M059J (cell line): Measurements from ENCODE around the gene AURKB. TPM values are rescaled to one million over a fixed set of nuclear protein-coding genes. Genes with fewer than 3 reads are reported as not detected.
"Not testable (repeated sequence)": the region's sequence is repeated elsewhere in the genome, so short reads cannot be mapped to it uniquely, and the experiment has no call there.

Source experiments
- DNase-seq: peaks from one replicate; pipeline ENCODE4 v3.0.0-alpha.2; 2012; ENCODE audit warnings: low read depth
- total RNA-seq: library from RNA; depleted of rRNA; stranded (reverse); fragments of >200 nt; shearing (Covaris generic); gene quantifications from 2 replicates; pipeline ENCODE4 v1.2.3, GENCODE V29; 2014

AURKB gene
- total RNA-seq, 1 experiment from 2014 or later, result 123 TPM

GRCh38 chr17:8225813-8226535, 15.6 kb upstream of the AURKB start:
- peak; percentile 84 for DNase-seq

- DNase-seq, result no peak
These were observed 14.8 kb upstream of the AURKB start for GRCh38 chr17:8224891-8225812.

GRCh38 chr17:8223356-8224126, 13.2 kb upstream of the AURKB start:
- DNase-seq, result peak; percentile 69

DNA sequence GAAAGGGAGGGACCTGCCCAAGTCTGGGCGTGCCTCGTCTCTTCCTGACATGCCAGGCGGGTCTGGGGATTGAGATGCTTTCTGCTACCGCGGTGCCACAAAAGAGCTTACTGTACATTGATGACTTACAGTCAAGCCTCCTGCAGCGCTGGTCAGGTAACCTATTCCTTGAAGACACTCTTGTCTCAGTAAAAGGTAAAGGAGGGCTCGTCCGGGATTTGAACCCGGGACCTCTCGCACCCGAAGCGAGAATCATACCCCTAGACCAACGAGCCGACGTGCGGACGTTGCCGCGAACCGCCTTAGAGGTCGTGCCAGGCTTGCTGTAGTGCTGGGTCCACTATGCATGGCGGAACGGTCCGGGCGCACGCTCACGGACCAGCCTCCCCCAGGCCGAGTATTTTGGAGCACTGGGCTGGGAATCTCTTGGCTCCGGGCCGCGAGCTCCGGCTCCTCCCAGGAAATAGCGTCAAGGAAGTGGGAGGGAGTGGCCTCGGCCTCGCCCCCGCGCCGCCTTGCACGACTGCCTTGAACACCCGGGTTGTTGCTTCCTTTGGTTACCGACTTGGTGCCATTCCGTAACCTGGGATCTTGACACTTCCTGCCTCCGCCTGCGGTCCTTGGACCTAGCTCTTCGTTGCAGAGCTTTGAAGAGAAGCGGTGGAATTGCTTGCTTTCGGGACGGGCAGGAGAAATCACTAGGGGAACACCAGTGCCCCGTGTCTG, 12.4 kb upstream of the AURKB start:
- peak; percentile 94 for DNase-seq

- DNase-seq, result no peak
These were observed 11.9 kb upstream of the AURKB start for GRCh38 chr17:8222380-8222629.

GRCh38 chr17:8221663-8222379, 11.4 kb upstream of the AURKB start:
- DNase-seq, result peak; percentile 87

DNA sequence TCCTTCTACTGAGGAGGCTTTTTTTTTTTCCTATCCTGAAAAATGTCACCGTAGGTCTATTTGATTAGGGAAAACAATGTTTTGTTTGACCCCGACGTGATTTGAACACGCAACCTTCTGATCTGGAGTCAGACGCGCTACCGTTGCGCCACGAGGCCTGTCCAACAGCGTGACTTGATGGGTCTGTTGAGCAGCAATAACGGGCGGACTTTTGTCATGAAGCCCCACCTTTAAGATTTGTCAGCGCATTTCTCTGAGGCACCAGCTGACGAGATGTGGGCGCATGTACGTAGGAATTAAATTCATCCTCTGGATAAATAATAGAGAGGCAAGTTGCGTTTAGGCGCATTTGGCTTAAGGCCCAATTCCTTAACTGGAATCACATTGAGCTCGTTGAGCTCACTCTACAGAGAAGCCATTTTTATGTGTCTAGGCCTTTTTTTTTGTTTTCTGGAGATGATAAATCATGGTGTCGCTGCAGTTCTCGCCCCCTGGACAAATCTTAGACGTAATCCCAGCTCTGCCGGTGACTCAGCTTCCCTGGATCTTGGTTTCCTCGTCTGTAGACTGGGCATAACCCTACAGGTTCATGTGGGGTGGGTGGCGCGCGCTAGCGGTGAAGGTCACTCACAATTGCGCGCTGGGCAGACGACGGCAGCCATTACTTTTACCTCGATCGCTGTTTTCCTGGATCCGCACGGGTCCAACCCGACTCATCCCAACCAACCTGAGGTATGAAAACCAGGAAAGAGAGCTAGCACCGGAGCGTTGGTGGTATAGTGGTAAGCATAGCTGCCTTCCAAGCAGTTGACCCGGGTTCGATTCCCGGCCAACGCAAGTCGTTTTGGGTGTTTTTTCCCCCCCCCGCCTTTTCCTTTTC, 10.6 kb upstream of the AURKB start:
- peak; percentile 89 for DNase-seq

- DNase-seq, result not testable (repeated sequence)
These were observed 3.6 kb upstream of the AURKB start for GRCh38 chr17:8214000-8214399.

DNA sequence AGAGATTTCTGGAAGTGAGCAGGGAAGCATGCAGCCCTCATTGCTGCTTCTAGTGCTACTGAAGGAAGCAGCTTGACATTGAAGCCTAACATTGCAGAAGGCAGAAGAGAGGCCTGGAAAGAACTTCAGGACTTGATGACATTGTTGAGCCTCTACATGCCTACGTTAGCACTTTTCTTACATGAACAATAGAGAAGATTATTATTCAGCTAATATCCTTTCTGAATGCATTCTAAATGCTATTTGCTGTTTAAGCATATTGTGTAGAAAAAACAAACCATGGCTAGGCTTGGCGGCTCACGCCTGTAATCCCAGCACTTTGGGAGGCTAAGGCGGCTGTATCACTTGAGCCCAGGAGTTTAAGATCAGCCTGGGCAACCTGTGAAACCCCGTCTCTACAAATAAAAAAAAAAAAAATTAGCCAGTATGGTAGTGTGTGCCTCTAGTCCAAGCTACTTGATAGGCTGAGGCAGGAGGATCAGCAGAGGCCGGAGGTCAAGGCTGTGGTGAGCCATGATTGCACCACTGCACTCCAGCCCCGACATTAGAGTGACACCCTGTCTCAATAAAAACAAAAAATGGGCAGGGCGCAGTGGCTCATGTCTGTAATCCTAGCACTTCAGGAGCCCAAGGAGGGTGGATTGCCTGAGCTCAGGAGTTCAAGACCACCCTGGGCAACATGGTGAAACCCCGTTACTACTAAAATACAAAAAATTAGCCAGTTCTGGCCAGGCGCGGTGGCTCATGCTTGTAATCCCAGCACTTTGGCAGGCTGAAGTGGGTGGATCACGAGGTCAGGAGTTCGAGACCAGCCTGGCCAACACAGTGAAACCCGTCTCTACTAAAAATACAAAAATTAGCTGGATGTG, 2.2 kb upstream of the AURKB start:
- DNase-seq, result peak; percentile 52

GRCh38 chr17:8210761-8211458, 535 bp upstream of the AURKB start:
- no peak for DNase-seq

DNA sequence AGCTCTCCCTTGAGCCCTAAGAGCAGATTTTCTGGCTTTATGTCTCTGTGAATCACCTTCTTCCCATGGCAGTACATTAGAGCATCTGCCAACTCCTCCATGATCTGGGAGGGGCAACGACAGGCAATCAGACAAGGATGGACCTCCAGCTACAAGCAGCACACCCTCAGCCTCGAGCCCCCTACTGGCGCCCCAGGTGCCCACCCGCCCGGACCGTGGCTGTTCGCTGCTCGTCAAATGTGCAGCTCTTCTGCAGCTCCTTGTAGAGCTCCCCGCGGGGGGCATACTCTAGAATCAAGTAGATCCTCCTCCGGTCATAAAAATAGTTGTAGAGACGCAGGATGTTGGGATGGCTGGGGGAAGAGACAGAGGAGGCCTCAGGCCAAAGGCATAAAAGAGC, 3.8 kb downstream of the AURKB start:
- DNase-seq, result no peak

DNA sequence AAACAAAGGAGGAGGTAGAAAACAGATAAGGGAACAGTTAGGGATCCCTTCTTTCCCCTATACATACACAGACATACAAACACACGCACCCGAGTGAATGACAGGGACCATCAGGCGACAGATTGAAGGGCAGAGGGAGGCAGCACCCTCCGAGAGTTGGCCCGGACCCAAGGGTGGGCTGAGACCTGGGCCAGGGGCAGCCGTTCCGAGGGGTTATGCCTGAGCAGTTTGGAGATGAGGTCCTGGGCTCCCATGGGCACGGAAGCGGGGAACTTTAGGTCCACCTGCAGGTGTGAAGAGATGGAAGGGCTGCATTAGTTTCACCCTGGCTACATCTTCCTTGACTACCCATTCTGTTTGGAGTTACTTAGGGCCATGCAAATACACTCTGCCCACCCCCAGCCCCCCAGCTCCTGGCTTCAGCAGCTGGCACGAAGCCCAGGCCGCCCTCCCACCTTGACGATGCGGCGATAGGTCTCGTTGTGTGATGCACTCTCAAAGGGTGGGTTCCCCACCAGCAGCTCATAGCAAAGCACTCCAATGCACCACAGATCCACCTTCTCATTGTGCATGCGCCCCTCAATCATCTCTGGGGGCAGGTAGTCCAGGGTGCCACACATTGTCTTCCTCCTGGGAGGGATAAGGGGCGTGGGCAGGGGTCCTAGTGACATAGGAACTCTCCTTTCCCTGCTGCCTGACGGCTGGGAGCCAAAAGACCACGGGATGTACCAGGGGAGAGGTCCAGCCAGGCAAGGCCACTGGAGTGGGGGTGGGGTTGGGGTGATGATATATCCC, 5.4 kb downstream of the AURKB start:
- no peak for DNase-seq

DNA sequence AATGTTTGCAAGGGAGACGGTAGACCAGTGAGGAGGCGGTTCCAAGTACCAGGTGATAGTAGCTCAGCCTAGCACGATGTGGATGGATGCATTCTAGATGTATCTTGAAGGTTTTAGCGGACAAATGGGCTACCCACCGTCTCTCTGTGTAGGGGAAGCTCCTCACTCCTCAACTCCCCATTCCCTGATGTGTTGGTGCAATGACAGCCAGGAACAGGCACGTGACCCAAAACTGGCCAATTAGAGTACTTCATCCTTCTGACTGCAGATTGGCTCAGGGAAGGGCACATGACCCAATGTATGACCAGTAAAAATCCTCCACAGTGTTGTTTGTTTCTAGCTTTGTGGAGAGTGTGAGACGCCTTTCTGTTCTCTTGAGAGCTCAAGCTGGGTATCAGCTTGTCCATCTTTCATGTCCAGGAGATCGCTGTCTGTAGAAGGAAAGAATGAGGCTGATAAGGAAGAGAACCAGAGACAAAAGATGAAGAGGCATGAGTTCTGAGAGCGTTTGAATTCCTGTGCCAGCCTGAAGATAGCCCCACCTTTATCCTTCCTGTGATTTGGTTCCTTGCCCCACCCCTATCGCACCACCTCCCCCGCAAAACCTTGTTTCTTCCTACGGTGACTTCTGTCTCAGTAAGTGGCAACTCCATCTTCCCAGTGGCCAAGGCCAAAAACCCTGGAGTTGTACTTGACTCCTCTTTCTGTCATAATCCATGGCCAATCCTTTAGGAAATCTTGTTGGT, 18.1 kb downstream of the AURKB start:
- peak; percentile 62 for DNase-seq

DNA sequence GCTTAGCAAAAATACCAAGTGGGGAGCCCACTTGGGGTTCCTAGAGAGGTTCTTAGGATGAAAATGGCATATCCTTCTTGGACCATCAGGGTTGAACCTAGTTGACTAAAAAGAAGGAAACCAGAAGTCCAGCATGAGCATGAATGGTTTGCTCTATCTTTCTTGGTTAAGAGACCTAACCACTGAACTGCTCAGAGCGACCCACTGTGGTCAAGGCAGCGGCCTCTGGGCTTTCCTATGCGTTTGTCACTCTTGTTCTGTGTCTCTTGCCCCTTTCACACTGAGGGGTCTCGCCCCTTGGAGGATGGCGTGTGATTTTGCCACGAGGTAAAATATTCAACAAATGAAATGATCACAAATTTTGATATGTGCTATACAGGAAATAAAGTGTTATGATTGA, 19.9 kb downstream of the AURKB start:
- no peak for DNase-seq

GRCh38 chr17:8189711-8190477, 20.5 kb downstream of the AURKB start, which contains the start of gene BORCS6:
TSS of gene BORCS6 (minus strand) at chr17:8190180. CDS start at chr17:8190140, 40 bp downstream.
- peak; percentile 99 for DNase-seq
